Activated naive CD8-positive, alpha-beta T cell treated with anti-CD3 and anti-CD28 coated beads, Interleukin-2, amount 50 U/mL, for 16 hours (primary cell): ENCODE data around the gene TACR1.
"Not testable (repeated sequence)": the region's sequence is repeated elsewhere in the genome, so short reads cannot be mapped to it uniquely, and the experiment has no call there.

Experiments
- DNase-seq: peaks from one replicate; pipeline ENCODE4 v3.0.0-alpha.2; 2020; ENCODE audit warnings: low read depth, low spot score

Gene TACR1

GRCh38 chr2:75194184-75194868 is 5.0 kb downstream of the TACR1 start:
- DNase-seq: no peak

GRCh38 chr2:75192496-75192895 is 6.8 kb downstream of the TACR1 start:
- no peak for DNase-seq

- DNase-seq: no peak
These were observed 8.9 kb downstream of the TACR1 start for GRCh38 chr2:75190271-75190990.

- DNase-seq: no peak
These were observed 12.5 kb downstream of the TACR1 start for GRCh38 chr2:75186821-75187220.

GRCh38 chr2:75182606-75183005 is 16.7 kb downstream of the TACR1 start:
- DNase-seq: no peak

GRCh38 chr2:75180476-75180875 is 18.8 kb downstream of the TACR1 start:
- no peak for DNase-seq

GRCh38 chr2:75177427-75177826 is 21.9 kb downstream of the TACR1 start:
- no peak for DNase-seq

GRCh38 chr2:75175456-75175855 is 23.9 kb downstream of the TACR1 start:
- no peak for DNase-seq

GRCh38 chr2:75174981-75175380 is 24.3 kb downstream of the TACR1 start:
- DNase-seq: no peak

- no peak for DNase-seq
These were observed 24.8 kb downstream of the TACR1 start for GRCh38 chr2:75174519-75174918.

GRCh38 chr2:75173740-75174139 is 25.6 kb downstream of the TACR1 start:
- DNase-seq: no peak

- DNase-seq: not testable (repeated sequence)
These were observed 27.9 kb downstream of the TACR1 start for GRCh38 chr2:75171423-75171822.

- no peak for DNase-seq
These were observed 28.4 kb downstream of the TACR1 start for GRCh38 chr2:75170889-75171288.

GRCh38 chr2:75168186-75168585 is 31.1 kb downstream of the TACR1 start:
- DNase-seq: no peak

GRCh38 chr2:75166491-75166890 is 32.8 kb downstream of the TACR1 start:
- no peak for DNase-seq

- no peak for DNase-seq
These were observed 36.4 kb downstream of the TACR1 start for GRCh38 chr2:75162897-75163296.

GRCh38 chr2:75162259-75162658 is 37.1 kb downstream of the TACR1 start:
- no peak for DNase-seq

GRCh38 chr2:75157435-75157834 is 41.9 kb downstream of the TACR1 start:
- no peak for DNase-seq

- DNase-seq: no peak
These were observed 44.2 kb downstream of the TACR1 start for GRCh38 chr2:75155115-75155514.

GRCh38 chr2:75153221-75153620 is 46.1 kb downstream of the TACR1 start:
- no peak for DNase-seq

- DNase-seq: not testable (repeated sequence)
These were observed 47.1 kb downstream of the TACR1 start for GRCh38 chr2:75152243-75152642.

GRCh38 chr2:75147884-75148283 is 51.4 kb downstream of the TACR1 start:
- DNase-seq: not testable (repeated sequence)

GRCh38 chr2:75146606-75147332 is 52.6 kb downstream of the TACR1 start:
- DNase-seq: no peak
